Lower lobe of right lung (tissue), 2 donors: ENCODE data around the gene PNP. TPM values are rescaled to one million over a fixed set of nuclear protein-coding genes. Genes with fewer than 3 reads are reported as not detected.

Source experiments
- ATAC-seq, 2 donors: fragments of 200-7000 bp; cut with Tn5 transposase; one replicate each; pipeline ENCODE4 v1.9.1; 2020 to 2022; ENCODE audit warnings: mild to moderate bottlenecking in 2 of 2, moderate library complexity in 2 of 2
- DNase-seq: peaks from one replicate; pipeline ENCODE4 v3.0.0-alpha.2; 2020
- H3K27ac ChIP-seq: fragments of 200-600 bp; one replicate; pipeline ENCODE4 v1.8.0; 2022
- H3K27me3 ChIP-seq: fragments of 200-600 bp; one replicate; pipeline ENCODE4 v1.8.0; 2022; ENCODE audit warnings: low read depth
- H3K36me3 ChIP-seq: fragments of 200-600 bp; one replicate; pipeline ENCODE4 v1.8.0; 2022; ENCODE audit warnings: mild to moderate bottlenecking
- H3K4me1 ChIP-seq: fragments of 200-600 bp; one replicate; pipeline ENCODE4 v1.8.0; 2022
- H3K4me3 ChIP-seq: fragments of 200-600 bp; one replicate; pipeline ENCODE4 v1.8.0; 2022; ENCODE audit warnings: mild to moderate bottlenecking
- H3K9me3 ChIP-seq: fragments of 200-600 bp; one replicate; pipeline ENCODE4 v1.8.0; 2022
- CTCF ChIP-seq: fragments of 200-600 bp; IDR thresholded peaks from one replicate; pipeline ENCODE4 v1.8.0; 2022; ENCODE audit warnings: antibody characterized with exemption, mild to moderate bottlenecking
- intact Hi-C: fragments of 100-400 bp; cut with DNase I; formaldehyde crosslinking; loops from one replicate; pipeline ENCODE4 v1.11.0; 2022
- total RNA-seq: library from RNA; stranded (reverse); fragmentation: NEBNext Ultra II Directional; extraction: Animal tissue kit (Norgen Biotek cat#: 25700); gene quantifications from one replicate; pipeline ENCODE4 v1.2.1, GENCODE V29; 2021
- donor health status: DM: no; HTN: yes; CAD: no; lungs with severe emphysema.

The PNP gene
- total RNA-seq, 1 donor from 2014 or later: 28.8 TPM

- no peak for TF ChIP-seq CTCF
- Histone ChIP-seq H3K4me1 (peaks cover 26% of the 10 kb centered on the region), H3K27ac (peak overlapping the region; percentile 89), H3K9me3 (no peaks in the 10 kb centered on the region), H3K27me3 (no peaks in the 10 kb centered on the region), H3K4me3 (peak overlapping the region; percentile 76), H3K36me3 (peaks cover 29% of the 10 kb centered on the region)
- DNase-seq (no peak), ATAC-seq (peak; percentile 80 to 89)
- intact Hi-C loops: no loop called here
Measured at GRCh38 chr14:20469890-20470602, 840 bp downstream of the PNP start.

- ATAC-seq (no peak), DNase-seq (no peak)
- intact Hi-C loops: no loop called here
- no peak for TF ChIP-seq CTCF
- Histone ChIP-seq H3K36me3 (peaks cover 34% of the 10 kb centered on the region), H3K4me1 (peaks cover 26% of the 10 kb centered on the region), H3K4me3 (peak overlapping the region; percentile 76), H3K27me3 (no peaks in the 10 kb centered on the region), H3K27ac (peak overlapping the region; percentile 89), H3K9me3 (no peaks in the 10 kb centered on the region)
Measured at GRCh38 chr14:20470603-20470901, 1.3 kb downstream of the PNP start.

- Histone ChIP-seq H3K36me3 (peaks cover 50% of the 10 kb centered on the region), H3K27ac (no peak overlapping the region), H3K27me3 (no peaks in the 10 kb centered on the region), H3K4me1 (peaks cover 41% of the 10 kb centered on the region), H3K4me3 (no peak overlapping the region), H3K9me3 (no peaks in the 10 kb centered on the region)
- DNase-seq (no peak), ATAC-seq (no peak)
- intact Hi-C loops: no loop called here
- no peak for TF ChIP-seq CTCF
Measured at GRCh38 chr14:20472536-20473169, 3.4 kb downstream of the PNP start.

- DNase-seq: no peak
- ATAC-seq: no peak
- Histone ChIP-seq H3K36me3 (peaks cover 50% of the 10 kb centered on the region), H3K27me3 (no peaks in the 10 kb centered on the region), H3K27ac (peak overlapping the region; percentile 76), H3K4me1 (peaks cover 31% of the 10 kb centered on the region), H3K9me3 (no peaks in the 10 kb centered on the region), H3K4me3 (no peak overlapping the region)
- intact Hi-C loops: no loop called here
- TF ChIP-seq CTCF: no peak
Measured at GRCh38 chr14:20476776-20477175, 7.6 kb downstream of the PNP start.

GRCh38 chr14:20477211-20477876, 8.1 kb downstream of the PNP start:
- Histone ChIP-seq H3K9me3 (no peaks in the 10 kb centered on the region), H3K27ac (peak overlapping the region; percentile 76), H3K36me3 (peaks cover 48% of the 10 kb centered on the region), H3K4me3 (peak overlapping the region; percentile 10), H3K4me1 (peaks cover 25% of the 10 kb centered on the region), H3K27me3 (no peaks in the 10 kb centered on the region)
- DNase-seq (peak; percentile 69), ATAC-seq (peak; percentile 65 to 85)
- no peak for TF ChIP-seq CTCF
- intact Hi-C loops: no loop called here
